Cardiac muscle cell (in vitro differentiated cells and primary cell): ENCODE measurements around the gene CDKN1A. TPM values are rescaled to one million over a fixed set of nuclear protein-coding genes. Genes with fewer than 3 reads are reported as not detected.

Source experiments
- DNase-seq, 2 donors: peaks; one replicate each; pipeline versions ENCODE4 v3.0.0 to v3.0.0-alpha.2; 2010 to 2017; ENCODE audit warnings: low read depth in 1 of 2, low spot score in 1 of 2
- H3K27ac ChIP-seq: fragments of 200-600 bp; sonication (generic); 2 replicates; pipeline ENCODE4 v1.5.1; 2016
- H3K27me3 ChIP-seq: fragments of 200-600 bp; sonication (generic); 2 replicates; pipeline ENCODE4 v1.6.0; 2016; ENCODE audit warnings: control low read depth
- H3K36me3 ChIP-seq: fragments of 200-600 bp; sonication (generic); 2 replicates; pipeline ENCODE4 v1.5.1; 2016; ENCODE audit warnings: control low read depth
- H3K4me1 ChIP-seq: fragments of 200-600 bp; sonication (generic); 2 replicates; pipeline ENCODE4 v1.8.1; 2017; ENCODE audit warnings: low read depth, mild to moderate bottlenecking, mixed run types
- H3K4me3 ChIP-seq: fragments of 200-600 bp; sonication (generic); 2 replicates; pipeline ENCODE4 v1.5.1; 2016; ENCODE audit warnings: mild to moderate bottlenecking
- H3K9me3 ChIP-seq: fragments of 200-600 bp; sonication (generic); 2 replicates; pipeline ENCODE4 v1.5.1; 2017; ENCODE audit warnings: low read depth, mild to moderate bottlenecking, control low read depth
- CTCF ChIP-seq: IDR thresholded peaks from 2 replicates; pipeline ENCODE4 v1.5.1; 2012; ENCODE audit warnings: low read depth, mild to moderate bottlenecking, low read length
- polyA plus RNA-seq: library from polyadenylated mRNA; unstranded; fragments of >200 nt; fragmentation: Nextera tagmentation; extraction: Ambion mirVana; gene quantifications from 2 replicates; pipeline ENCODE4 v1.2.1, GENCODE V29; 2016
- total RNA-seq: library from RNA; depleted of rRNA; stranded (reverse); fragments of >200 nt; gene quantifications from 2 replicates; pipeline ENCODE4 v1.2.3, GENCODE V29; 2016

The CDKN1A gene
- total and polyA plus RNA-seq, 2 experiments from 2014 or later: 60.8 to 141 TPM

- H3K27me3 ChIP-seq: no peaks in the 10 kb centered on the region
- peak; percentile 69 for TF ChIP-seq CTCF
- H3K36me3 ChIP-seq: no peaks in the 10 kb centered on the region
- H3K9me3 ChIP-seq: no peaks in the 10 kb centered on the region
- H3K4me3 ChIP-seq: no peak overlapping the region
- H3K4me1 ChIP-seq: no peaks in the 10 kb centered on the region
- DNase-seq: peak; percentile 77 to 79
- no peak overlapping the region for H3K27ac ChIP-seq
These were observed 46.2 kb downstream of the CDKN1A start for GRCh38 chr6:36724514-36725390.

GRCh38 chr6:36725581-36725980 is 47.1 kb downstream of the CDKN1A start:
- no peaks in the 10 kb centered on the region for H3K27me3 ChIP-seq
- no peaks in the 10 kb centered on the region for H3K36me3 ChIP-seq
- no peak for DNase-seq

GRCh38 chr6:36727505-36728021 is 49.0 kb downstream of the CDKN1A start:
- Histone ChIP-seq H3K27me3 (no peaks in the 10 kb centered on the region), H3K4me1 (no peaks in the 10 kb centered on the region), H3K9me3 (no peaks in the 10 kb centered on the region), H3K27ac (no peak overlapping the region), H3K36me3 (no peaks in the 10 kb centered on the region), H3K4me3 (no peak overlapping the region)
- DNase-seq: peak in 1 of 2 donors; percentile 14
- no peak for TF ChIP-seq CTCF

More at GRCh38 chr6:36725581-36725980, 47.1 kb downstream of the CDKN1A start:
- TF ChIP-seq CTCF: no peak
- H3K27ac ChIP-seq: no peak overlapping the region
- no peak overlapping the region for H3K4me3 ChIP-seq
- no peaks in the 10 kb centered on the region for H3K4me1 ChIP-seq
- H3K9me3 ChIP-seq: no peaks in the 10 kb centered on the region

GRCh38 chr6:36728289-36729160 is 50.0 kb downstream of the CDKN1A start:
- no peaks in the 10 kb centered on the region for H3K27me3 ChIP-seq
- TF ChIP-seq CTCF: no peak
- H3K27ac ChIP-seq: no peak overlapping the region

GRCh38 chr6:36729161-36729524 is 50.6 kb downstream of the CDKN1A start:
- H3K36me3 ChIP-seq: no peaks in the 10 kb centered on the region
- no peaks in the 10 kb centered on the region for H3K27me3 ChIP-seq
- H3K4me1 ChIP-seq: no peaks in the 10 kb centered on the region
- H3K27ac ChIP-seq: no peak overlapping the region
- TF ChIP-seq CTCF: no peak
- peak in 1 of 2 donors; percentile 44 for DNase-seq
- H3K4me3 ChIP-seq: no peak overlapping the region
- no peaks in the 10 kb centered on the region for H3K9me3 ChIP-seq

More at GRCh38 chr6:36728289-36729160, 50.0 kb downstream of the CDKN1A start:
- Histone ChIP-seq H3K4me3 (no peak overlapping the region), H3K36me3 (no peaks in the 10 kb centered on the region), H3K4me1 (no peaks in the 10 kb centered on the region), H3K9me3 (no peaks in the 10 kb centered on the region)
- no peak for DNase-seq
